Stimulated activated CD4-positive, alpha-beta T cell treated with anti-CD3 and anti-CD28 coated beads, Interleukin-1b, Interleukin-23, amount 100 ng/mL, for 24 hours (primary cell): ENCODE data around the gene SLC9A4.

Experiments
- DNase-seq, 4 experiments: peaks; one replicate each; pipeline ENCODE4 v3.0.0-alpha.2; 2020; ENCODE audit warnings: low read depth in 4 of 4, low spot score in 1 of 4

SLC9A4 gene, protein sequence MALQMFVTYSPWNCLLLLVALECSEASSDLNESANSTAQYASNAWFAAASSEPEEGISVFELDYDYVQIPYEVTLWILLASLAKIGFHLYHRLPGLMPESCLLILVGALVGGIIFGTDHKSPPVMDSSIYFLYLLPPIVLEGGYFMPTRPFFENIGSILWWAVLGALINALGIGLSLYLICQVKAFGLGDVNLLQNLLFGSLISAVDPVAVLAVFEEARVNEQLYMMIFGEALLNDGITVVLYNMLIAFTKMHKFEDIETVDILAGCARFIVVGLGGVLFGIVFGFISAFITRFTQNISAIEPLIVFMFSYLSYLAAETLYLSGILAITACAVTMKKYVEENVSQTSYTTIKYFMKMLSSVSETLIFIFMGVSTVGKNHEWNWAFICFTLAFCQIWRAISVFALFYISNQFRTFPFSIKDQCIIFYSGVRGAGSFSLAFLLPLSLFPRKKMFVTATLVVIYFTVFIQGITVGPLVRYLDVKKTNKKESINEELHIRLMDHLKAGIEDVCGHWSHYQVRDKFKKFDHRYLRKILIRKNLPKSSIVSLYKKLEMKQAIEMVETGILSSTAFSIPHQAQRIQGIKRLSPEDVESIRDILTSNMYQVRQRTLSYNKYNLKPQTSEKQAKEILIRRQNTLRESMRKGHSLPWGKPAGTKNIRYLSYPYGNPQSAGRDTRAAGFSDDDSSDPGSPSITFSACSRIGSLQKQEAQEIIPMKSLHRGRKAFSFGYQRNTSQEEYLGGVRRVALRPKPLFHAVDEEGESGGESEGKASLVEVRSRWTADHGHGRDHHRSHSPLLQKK

DNA sequence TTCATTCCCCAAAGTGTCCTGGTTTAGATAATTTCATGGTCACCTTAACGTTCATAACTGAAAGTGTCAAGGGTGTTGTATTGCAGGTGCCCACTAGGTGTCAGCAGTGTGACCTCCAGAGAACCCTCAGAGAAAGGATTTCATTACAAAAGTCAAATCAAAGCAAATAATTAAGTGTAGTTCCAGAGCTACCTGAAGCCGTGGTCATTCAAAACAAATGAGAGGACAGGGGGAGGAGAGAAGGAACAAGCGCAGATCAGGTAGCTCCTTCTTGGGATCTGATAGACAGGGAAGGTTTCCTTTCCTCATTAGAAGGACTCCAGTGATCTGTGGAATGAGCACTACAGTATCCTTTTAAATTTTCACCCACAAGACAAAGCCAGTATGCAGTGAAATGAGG lies at the start of gene SLC9A4:
Gene SLC9A4, plus strand, starts transcription at position 207 of the 400 bp plus-strand sequence. CDS start 534 bp downstream, outside the sequence.
- peak; percentile 18 to 41 (median 32) for DNase-seq

DNA sequence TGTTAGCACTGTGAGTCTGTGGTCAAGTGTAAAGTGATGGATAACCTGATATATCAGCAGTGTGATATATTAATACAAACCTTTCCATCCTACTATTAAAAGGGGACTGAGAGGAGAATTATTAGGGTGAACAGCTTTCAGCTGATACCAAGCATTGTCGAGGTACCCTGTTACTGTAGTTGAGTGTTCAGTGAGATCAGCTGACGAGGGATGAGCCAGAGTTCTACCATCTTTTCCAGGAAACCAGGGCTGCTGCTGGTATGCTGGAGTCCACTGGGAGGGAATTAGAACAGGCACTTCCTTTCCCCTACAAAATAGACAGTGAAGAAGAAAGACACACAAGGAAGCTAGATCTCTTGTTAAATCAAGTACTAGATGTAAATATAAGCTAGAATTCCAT lies 49.7 kb upstream of the SLC9A4 start:
- DNase-seq, result no peak

DNA sequence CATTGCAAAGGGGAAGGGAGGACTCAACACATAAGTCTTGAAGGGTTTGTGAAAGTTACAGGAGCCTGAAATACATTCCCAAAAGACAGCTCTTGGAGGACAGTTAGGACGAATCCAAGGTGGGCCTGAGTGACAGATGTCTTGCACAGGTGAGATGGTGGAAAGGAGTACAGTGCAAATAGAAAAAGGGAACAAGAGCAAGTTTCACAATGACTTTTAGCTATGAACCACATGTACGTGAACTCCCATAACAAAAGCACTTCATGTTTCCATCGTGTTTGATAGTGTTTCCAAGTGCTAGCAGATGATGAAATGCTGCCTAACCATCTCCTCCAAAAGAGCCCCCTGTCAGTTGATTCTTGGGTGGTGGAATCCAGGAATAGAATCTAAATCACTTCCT lies 48.3 kb upstream of the SLC9A4 start:
- no peak for DNase-seq

DNA sequence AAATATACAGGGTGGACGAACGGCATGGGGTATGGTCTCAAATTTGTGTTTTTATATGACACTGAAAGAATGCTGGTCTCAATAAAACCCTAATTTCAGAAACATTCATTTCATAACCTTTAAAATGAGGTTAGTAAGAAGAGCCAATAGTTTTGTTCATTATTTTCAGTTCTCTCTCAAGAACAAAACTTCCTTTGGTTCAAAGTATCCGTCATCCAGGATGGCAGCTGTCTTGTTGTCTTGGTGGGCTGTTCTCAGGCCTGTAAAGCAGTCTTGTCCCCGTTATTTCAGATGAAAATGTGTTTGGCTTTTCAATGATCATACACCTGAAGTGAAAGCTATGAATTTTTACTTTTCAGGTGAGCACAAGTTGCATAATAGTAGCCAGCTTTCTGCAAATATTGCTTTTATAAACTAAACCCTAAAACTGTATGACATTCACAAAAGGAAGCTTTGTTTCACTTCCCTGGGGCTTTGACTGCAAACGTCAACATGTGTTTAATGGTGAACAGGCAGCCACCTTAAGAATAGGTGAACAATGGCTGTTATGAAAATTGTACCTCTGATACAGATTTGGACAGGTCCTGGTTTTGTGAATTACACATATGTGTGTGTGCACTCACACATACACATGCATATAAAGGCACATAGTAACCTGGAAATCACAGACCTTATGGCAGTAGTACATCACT lies 47.4 kb upstream of the SLC9A4 start:
- no peak for DNase-seq

DNA sequence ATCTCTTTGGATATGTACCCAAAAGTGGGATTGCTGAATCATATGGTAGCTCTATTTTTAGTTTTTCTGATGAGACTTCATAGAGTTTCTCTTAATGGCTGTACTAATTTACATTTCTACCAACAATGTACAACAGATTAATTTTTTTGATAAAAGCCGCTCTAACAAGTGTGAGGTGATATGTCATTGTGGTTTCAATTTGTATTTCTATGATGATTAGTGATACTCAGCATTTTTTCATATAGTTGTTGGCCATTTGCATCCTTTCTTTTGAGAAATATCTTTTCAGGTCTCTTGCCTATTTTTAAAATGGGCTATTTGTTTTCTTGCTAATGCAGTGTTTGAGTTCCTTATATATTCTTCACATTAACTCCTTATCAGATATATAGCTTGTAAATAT lies 45.8 kb upstream of the SLC9A4 start:
- DNase-seq, result no peak

DNA sequence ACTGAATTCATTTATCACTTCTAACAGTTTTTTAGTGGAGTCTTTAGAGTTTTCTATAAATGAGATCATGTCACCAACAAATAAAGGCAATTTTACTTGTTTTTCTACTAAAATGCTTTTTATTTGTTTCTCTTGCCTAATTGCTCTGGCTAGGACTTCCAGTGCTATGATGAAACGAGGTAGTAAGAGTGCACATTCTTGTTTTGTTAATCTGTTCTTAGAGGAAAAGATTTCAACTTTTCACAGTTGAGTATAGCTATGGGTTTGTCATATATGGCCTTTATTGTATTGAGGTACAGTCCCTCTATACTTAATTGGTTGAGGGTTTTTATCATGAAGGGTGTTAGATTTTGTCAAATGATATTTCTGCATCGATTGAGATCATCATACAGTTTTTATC lies 44.5 kb upstream of the SLC9A4 start:
- no peak for DNase-seq

DNA sequence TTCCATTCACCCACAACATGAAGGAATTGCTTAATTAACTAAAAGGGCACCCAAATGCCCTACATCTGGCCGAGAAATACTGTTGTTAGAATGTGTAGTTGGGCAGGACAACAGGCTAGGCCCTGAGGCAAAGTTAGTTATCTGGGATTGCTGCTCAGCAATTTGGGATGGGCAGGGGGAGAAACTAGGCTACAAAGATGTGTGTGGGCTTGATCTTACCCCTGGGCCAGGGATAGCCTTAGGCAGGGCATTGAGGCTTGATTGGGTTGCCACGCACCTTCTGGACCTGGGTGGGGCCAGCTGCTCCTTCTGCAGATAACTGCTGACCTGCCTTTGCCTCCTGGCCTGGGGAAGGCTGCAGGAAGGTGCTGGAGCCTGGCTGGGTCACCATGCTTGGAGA lies 40.6 kb upstream of the SLC9A4 start:
- no peak for DNase-seq

DNA sequence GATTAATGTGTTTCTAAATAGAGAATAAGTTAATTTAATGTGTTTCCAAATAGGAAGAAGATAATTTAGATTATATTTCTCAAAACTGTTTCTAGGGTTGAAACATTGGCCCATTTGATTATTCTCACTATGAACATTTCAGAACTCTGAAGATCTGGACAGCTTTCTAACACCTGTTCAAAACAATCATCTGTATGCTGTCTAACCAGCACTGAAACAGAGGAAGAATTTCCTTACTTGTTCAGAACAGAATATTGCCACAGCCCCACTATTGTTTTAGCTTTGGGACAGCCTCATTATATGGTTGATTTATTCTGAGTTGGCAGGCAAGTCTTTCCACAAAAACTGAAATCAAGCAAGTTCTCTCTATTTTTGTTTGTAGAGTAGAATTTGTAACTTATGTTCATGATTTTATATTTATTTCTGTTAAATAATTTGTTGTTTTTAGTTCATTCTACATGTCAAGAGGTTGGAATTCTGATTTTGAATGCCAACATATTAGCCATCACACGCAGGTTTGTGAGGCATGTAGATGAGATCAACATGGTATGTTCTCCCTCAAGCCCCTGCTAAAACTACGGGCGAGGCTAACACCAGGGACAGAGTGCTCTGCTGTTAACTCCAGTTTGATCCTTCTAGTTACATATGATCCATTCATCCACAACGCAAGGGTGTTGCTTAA lies 38.9 kb upstream of the SLC9A4 start:
- DNase-seq, result no peak

DNA sequence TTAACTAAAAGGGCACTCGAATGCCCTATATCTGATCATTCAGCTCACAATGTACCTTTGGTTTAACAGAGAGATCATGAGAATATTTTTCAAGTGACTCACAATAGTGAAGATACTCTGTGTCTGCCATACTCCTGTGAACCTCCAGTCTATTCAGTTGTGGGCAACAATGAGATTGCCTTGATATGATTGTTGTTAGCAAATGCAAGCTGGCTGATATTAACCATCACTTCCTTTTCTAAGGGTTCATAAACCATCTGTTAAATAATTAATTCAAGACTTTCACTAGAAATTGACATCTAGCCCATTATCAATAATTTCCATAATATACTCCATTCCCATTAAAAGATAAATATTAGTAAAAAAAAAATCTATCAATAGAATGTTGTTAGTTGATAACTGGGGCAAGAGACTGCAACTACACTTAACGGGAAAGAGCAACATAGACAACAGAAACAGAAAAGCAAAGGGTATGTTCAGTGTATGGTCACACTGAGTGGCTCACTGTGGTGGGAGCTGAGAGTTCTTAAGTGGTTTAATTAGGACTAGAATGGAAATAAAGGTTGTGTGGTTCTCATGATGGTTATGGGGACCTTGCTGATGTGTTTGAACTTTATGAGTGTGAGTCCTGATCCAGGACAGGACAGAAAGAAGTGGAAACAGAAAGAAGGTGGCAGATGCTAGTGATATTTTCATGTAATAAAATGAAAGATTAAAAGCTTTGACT lies 38.2 kb upstream of the SLC9A4 start:
- no peak for DNase-seq

DNA sequence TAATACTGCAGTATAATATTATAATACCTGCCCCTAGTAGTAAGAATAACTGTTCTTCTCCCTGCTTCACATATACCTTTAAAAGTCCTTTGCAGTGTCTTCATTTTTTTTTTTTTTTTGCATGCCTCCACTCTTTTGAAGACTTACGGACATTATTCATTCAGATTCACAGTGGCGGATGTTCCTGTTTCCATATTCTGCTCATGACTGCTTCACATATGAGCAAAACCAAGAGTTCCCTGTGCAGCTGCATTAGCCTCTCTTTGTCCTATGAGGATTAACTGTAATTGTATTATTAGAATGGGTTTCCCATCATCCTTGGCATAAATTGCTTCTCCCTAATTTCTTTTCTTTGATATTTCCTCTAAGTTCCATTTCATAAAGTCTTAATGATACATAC lies 37.3 kb upstream of the SLC9A4 start:
- DNase-seq, result no peak

DNA sequence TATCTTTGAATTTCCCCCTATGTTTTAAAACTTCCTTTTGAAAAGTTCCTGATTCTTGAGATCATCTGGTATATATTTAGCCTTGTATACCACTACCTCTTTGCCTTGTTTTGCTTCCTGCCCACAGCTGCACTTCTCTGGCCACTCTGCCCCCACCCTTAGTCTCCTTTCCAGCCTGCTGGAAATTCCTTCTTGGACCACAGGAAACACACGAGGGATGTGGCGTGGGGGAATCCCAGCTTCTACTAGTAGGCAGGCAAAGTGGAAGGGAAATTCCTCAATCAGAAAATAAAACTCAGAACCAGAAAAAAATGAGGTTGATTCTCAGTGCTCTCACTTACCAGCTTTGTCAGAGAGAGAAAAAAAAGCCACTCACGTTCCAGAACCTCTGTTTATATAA lies 36.7 kb upstream of the SLC9A4 start:
- no peak for DNase-seq

DNA sequence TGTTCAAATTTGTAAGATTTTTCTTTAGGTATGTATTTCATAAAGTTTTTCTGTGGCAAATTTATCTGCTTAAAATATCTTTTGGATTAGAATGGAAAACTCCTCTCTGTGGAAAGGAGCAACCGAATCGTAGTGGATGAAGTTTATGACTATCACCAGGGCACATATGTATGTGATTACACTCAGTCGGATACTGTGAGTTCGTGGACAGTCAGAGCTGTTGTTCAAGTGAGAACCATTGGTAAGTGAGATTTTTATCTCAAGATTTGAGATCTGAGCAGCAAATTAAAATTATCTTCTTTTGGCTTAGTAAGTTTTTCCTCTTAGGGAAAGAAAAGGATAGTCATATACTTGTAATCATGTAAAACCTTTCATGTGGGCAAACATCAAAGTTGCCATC lies 35.9 kb upstream of the SLC9A4 start:
- DNase-seq, result no peak

DNA sequence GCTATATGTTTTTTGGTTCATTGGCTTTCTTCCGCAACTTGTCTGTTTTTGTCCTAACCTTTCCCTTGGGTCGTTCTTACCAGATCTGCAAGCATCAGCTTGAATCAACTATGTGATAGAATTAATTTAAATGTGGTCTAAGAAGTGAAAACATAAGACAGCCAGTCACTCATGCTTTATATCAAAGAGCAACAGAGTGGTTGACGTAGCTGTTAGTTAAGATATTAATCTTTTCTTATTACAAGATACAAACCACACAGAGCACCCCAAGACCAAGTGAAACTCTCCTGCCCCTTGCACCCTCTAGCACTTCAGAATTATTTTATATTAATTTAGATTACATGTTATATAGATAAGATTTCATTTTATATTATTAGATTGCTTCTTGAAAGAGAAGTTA lies 34.9 kb upstream of the SLC9A4 start:
- no peak for DNase-seq

DNA sequence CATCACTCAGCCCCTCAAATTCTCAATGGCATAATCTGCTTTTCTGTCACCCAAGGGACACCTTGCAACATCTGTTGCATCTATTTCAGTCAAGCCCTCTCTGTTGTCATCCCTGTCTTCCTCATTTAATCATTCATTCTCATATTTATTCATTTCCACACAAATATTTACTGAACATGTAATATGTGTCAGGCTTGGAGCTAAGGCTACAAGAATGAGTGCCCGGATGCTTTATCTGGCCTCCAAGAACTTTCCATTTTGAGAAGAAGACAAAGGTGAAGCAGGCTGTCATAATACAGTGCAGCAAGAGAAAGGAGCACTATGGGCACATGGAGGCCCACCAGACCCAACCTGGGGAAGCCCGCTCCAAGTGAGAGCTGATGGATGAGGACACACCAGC lies 34.4 kb upstream of the SLC9A4 start:
- no peak for DNase-seq

DNA sequence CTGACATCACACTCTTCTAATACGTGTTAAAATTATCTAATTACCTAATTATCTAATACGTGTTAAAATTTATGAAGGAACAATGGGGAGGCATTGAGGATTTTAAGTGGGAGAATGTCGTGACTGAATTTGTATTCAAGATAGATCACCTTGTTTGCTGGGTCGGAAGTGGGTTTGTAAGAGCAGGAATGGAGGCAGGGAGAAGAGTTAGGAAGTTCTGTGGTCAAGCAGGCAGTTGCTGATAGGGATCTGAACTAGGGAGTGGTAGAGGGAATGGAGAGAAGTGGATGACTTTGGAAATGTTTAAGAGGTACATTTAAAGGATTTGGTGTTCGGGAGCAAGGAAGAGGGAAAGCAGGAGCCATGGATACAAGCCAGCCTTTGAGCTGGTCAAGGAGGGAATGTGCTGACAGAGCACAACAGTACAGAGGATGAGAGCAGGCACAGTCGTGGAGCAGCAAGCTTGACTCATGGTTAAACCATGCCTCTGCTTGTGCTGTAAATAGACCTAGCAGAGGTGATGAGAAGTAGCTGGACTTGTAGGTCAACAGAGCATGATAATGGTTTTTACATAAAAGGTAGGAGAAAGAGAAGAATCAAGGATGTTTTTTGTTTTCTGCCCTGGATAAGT lies 33.8 kb upstream of the SLC9A4 start:
- DNase-seq, result no peak

DNA sequence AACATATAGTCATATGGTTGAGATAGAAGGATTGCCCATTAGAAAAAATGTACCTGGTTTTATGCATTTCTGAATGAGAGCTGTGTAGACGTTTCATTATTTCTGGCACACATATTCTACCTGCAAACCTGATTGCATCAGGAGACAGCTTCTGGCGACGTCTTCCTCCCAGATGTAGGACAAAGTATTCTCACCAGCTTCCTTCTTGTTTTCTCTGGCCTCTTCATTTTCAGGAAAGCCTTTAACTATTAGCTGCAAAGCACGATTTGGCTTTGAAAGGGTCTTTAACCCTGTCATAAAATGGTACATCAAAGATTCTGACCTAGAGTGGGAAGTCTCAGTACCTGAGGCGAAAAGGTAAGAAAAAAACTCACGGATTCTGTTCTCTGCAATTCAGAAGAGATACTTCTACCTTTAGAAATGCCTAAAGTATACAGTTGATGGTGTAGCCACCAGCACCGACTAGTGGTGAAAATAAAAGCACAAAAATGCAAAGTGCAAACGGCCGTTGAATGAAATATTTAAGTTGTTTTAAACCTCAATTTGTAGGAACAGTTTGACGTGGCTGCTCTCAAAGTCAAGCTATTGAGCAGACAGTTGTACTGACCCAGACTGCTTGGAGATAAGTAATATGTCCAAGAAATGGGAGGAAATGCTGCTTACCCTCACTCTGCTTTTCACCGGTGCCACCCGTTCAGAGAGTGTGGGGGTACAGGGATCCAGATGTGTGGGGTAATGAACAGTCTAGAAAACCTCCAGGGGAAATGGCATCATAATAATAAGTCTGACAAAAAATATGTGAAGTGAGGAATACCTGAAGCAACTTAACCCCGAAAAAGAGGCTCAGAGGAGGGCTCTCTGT lies 29.8 kb upstream of the SLC9A4 start:
- DNase-seq, result peak in 2 of 4 experiments; percentile 17 to 18

DNA sequence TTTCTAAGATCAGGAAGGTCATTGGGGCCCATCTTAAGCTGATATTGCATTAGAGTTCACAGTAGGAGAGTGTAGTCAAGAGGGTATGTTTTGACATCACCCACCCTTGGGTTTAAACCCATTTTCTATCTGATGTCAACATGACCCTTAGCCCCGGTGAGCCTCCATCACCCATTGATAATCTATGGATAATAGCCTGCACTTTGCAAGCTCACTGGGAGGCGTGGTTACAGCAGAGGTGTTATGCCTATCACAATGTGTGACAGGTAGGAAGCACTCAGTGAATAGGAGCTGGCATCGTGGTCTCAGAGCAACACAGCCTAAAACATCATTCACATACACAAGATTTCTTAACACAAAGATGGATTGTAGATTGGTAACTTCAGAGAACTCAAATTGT lies 28.8 kb upstream of the SLC9A4 start:
- DNase-seq, result no peak

DNA sequence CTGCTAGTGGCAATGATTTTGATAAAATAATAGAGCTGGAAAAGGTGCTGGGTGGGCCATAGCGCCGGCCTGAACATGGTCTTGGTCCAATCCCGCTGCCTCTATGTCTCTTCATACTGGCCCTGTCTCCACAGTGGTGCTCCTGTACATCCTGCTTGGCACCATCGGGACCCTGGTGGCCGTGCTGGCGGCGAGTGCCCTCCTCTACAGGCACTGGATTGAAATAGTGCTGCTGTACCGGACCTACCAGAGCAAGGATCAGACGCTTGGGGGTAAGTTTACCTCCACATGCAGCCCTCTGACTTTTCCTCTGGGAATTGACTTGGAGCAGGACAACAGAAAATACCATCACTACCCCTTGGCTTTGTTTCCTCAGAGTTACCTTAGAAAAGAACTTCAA lies 26.1 kb upstream of the SLC9A4 start:
- DNase-seq, result no peak

DNA sequence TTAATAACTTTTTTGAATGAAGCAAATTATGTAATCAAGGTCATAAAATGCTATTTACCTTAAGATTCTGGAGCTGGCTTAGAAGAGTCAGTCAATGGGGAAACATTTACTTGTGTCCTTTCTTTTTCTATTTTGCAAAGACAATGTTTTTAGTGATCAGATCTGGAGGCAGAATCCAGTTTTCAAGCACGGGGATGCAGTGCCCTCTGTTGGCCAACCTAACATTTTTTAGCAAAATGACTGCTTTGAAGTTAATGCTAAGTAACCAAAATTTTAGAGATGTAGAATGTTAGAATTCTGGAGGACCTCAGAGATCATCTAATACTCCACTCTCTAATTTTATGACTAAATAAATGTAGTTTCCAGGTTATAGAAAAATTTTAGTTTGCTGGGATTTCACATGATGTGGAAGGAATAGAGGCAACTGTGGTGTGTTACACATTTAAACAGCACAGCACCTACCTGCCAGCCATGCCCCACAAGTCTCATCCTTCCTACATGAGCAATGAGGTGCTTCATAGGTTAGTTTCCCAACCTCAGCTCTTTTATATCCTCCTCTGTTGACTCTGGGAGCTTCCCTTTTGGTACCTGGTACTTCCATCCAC lies 23.6 kb upstream of the SLC9A4 start:
- peak; percentile 31 to 53 (median 50) for DNase-seq
